Esophagus muscularis mucosa (tissue), 4 donors: Measurements from ENCODE around the gene HARS2. TPM values are rescaled to one million over a fixed set of nuclear protein-coding genes. Genes with fewer than 3 reads are reported as not detected.
A peak's percentile ranks its signal among the peaks of the same experiment; 100 is the strongest.
"Not testable (repeated sequence)": the region's sequence is repeated elsewhere in the genome, so short reads cannot be mapped to it uniquely, and the experiment has no call there.

Source experiments
- DNase-seq: peaks from one replicate; pipeline ENCODE4 v3.0.0-alpha.2; 2017; ENCODE audit errors: extremely low spot score
- H3K27ac ChIP-seq, 4 donors: fragments of 200-600 bp; sonication (generic); replicated peaks in 1 of 4; 1 replicate in 3 of 4; 2 replicates in 1 of 4; pipeline ENCODE4 v1.5.1; 2016 to 2019; ENCODE audit warnings: mild to moderate bottlenecking in 1 of 4
- H3K27me3 ChIP-seq, 4 donors: fragments of 200-600 bp; sonication (generic); one replicate each; pipeline versions ENCODE4 v1.5.1 to v1.6.0; 2016 to 2019
- H3K36me3 ChIP-seq, 4 donors: fragments of 200-600 bp; sonication (generic); one replicate each; pipeline ENCODE4 v1.5.1; 2016 to 2019
- H3K4me1 ChIP-seq, 4 donors: fragments of 200-600 bp; sonication (generic); one replicate each; pipeline ENCODE4 v1.5.1; 2016 to 2019
- H3K4me3 ChIP-seq, 4 donors: fragments of 200-600 bp; sonication (generic); 1 replicate in 2 of 4; 2 replicates in 2 of 4; pipeline ENCODE4 v1.5.1; 2016 to 2019; ENCODE audit warnings: mild to moderate bottlenecking in 4 of 4, moderate library complexity in 1 of 4
- H3K9me3 ChIP-seq, 4 donors: fragments of 200-600 bp; sonication (generic); 1 replicate in 3 of 4; 2 replicates in 1 of 4; pipeline ENCODE4 v1.5.1; 2016 to 2019
- EP300 ChIP-seq: sonication (generic); formaldehyde crosslinking; IDR thresholded peaks from one replicate; pipeline ENCODE4 v1.6.1; 2017; ENCODE audit warnings: antibody characterized with exemption
- POLR2A ChIP-seq: fragments of 450-650 bp; IDR thresholded peaks from one replicate; pipeline ENCODE4 v1.6.1; 2017; ENCODE audit warnings: antibody characterized with exemption, moderate library complexity, mild to moderate bottlenecking, low read depth
- POLR2AphosphoS5 ChIP-seq, 2 donors: sonication (generic); formaldehyde crosslinking; IDR thresholded peaks; one replicate each; pipeline ENCODE4 v1.6.1; 2017; ENCODE audit warnings: antibody characterized with exemption in 2 of 2
- WGBS: methylation state at CpG from one replicate; pipeline ENCODE4 v1.1.5; 2018; 5-methylcytosine and 5-hydroxymethylcytosine counted together
- intact Hi-C: fragments of 100-400 bp; cut with DNase I; formaldehyde crosslinking; loops from one replicate; pipeline ENCODE4 v1.15.1; 2023
- total RNA-seq, 4 donors: library from RNA; depleted of rRNA; stranded (reverse); fragments of >200 nt; gene quantifications; one replicate each; pipeline versions ENCODE4 v1.1.0 to v1.2.1, GENCODE V29; 2016
- TF ChIP-seq, protein P1 (sequence below), 3 experiments: fragments of 200-600 bp in 2 of 3; fragments of 450-650 bp in 1 of 3; sonication (generic) in 2 of 3; IDR thresholded peaks; one replicate each; pipeline ENCODE4 v1.5.1; 2017 to 2019; ENCODE audit warnings: antibody characterized with exemption in 3 of 3, mild to moderate bottlenecking in 2 of 3, moderate library complexity in 1 of 3

HARS2 gene
- total RNA-seq, 4 donors from 2014 or later = 19.1 to 22.2 (median 19.2) TPM

DNA sequence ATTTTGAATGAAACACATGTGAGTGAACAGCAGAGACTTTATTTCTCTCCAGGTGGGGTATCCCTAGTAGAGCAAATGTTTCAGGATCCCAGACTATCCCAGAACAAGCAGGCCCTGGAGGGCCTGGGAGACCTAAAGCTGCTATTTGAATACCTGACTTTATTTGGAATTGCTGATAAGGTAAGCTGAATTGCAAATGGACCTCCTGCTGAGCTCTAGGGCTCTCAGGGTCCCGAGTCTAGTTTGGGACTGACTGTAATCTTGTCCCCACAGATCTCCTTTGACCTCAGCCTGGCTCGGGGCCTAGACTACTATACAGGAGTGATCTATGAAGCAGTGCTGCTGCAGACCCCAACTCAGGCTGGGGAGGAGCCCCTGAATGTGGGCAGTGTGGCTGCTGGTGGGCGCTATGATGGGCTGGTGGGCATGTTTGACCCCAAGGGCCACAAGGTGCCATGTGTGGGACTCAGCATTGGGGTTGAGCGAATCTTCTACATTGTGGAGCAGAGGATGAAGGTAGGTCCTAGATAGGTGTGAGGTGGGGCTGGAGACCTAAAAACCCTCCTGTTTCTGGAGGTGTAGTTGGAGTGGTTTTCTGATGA lies 5.7 kb downstream of the HARS2 start:
- no peak overlapping the region for H3K27ac ChIP-seq
- peaks cover 50 to 75% (median 69%) of the 10 kb centered on the region in 4 donors for H3K36me3 ChIP-seq
- H3K4me1 ChIP-seq = peaks cover 23 to 48% (median 39%) of the 10 kb centered on the region in 4 donors
- H3K4me3 ChIP-seq = no peak overlapping the region
- H3K27me3 ChIP-seq = no peaks in the 10 kb centered on the region
- DNase-seq = no peak
- no peak for TF ChIP-seq EP300
- TF ChIP-seq POLR2AphosphoS5 (IDR thresholded peaks at IDR 0.05) = no peak
- TF ChIP-seq POLR2A = no peak
- TF ChIP-seq, protein P1, sequence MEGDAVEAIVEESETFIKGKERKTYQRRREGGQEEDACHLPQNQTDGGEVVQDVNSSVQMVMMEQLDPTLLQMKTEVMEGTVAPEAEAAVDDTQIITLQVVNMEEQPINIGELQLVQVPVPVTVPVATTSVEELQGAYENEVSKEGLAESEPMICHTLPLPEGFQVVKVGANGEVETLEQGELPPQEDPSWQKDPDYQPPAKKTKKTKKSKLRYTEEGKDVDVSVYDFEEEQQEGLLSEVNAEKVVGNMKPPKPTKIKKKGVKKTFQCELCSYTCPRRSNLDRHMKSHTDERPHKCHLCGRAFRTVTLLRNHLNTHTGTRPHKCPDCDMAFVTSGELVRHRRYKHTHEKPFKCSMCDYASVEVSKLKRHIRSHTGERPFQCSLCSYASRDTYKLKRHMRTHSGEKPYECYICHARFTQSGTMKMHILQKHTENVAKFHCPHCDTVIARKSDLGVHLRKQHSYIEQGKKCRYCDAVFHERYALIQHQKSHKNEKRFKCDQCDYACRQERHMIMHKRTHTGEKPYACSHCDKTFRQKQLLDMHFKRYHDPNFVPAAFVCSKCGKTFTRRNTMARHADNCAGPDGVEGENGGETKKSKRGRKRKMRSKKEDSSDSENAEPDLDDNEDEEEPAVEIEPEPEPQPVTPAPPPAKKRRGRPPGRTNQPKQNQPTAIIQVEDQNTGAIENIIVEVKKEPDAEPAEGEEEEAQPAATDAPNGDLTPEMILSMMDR (IDR thresholded peaks at IDR 0.05) = no peak
- no peaks in the 10 kb centered on the region for H3K9me3 ChIP-seq
- 100% methylated on average over 3 of the region's 4 CpGs for WGBS
- intact Hi-C loops = loop anchor here (5.0 kb wide), 1 partner anchor 35 kb away; the partner anchor contains the start of gene WDR55

DNA sequence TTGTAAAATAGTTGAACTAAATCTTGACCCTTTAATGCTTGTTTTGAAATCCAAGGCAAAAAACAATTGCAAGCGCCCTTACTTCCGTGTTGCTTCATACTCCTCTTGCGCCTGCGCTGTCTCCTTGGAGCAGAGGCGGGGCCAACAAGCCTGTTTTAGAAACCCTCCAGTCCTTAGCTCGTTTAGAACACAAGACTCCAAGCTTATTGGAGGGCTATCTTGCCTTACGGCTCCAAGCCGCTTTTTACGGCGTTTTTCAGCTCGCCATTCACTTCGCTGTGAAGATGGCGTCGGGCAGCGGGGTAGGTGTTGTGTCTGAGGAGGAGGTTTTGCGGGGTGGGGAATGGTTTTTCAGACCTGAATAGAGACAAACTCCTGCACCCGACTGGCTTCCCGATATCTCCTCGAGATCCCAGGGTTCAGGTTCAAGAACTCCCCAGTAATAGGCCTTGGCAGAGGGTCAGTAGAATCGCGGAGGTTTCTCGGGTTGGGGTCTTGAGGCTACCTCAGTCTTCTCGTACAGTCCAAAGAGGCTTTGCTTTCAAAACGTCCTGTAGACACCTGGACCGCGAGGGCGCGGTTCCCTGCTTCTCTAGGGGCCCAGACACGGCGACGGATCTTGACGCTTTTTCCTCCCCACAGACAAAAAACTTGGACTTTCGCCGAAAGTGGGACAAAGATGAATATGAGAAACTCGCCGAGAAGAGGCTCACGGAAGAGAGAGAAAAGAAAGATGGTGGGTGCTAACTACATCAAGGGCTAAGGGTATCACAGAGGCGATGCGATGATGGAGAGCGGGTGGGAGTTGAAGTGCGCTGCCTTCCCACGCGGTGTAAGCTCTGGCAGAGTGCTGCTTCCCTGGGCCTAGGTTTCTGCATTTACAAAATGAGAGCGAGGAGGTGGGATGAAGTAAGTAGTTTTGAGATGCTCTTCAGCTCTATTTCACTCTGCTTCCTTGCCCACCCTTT lies 9.2 kb downstream of the HARS2 start, which contains the start of gene ZMAT2:
ZMAT2 (plus strand) TSS at position 271 of the 968 bp plus-strand sequence; CDS start at position 285, 14 bp downstream.
- Histone ChIP-seq H3K4me3 (peak within 1 kb of the TSS; percentile 73 to 87 (median 78)), H3K27me3 (no peaks in the 10 kb centered on the region), H3K4me1 (peaks cover 11 to 24% (median 18%) of the 10 kb centered on the region in 4 donors), H3K27ac (peak within 1 kb of the TSS; percentile 72 to 84 (median 74)), H3K9me3 (no peaks in the 10 kb centered on the region), H3K36me3 (peaks cover 72 to 87% (median 82%) of the 10 kb centered on the region in 4 donors)
- TF ChIP-seq, protein P1 (IDR thresholded peaks at IDR 0.05) = no peak
- TF ChIP-seq POLR2AphosphoS5 (IDR thresholded peaks at IDR 0.05) (peak; percentile 95 to 97), EP300 (no peak), POLR2A (peak; percentile 59)
- DNase-seq = peak; percentile 96
- intact Hi-C loops = no loop called here
- under 1% methylated on average over 44 of the region's 44 CpGs for WGBS

DNA sequence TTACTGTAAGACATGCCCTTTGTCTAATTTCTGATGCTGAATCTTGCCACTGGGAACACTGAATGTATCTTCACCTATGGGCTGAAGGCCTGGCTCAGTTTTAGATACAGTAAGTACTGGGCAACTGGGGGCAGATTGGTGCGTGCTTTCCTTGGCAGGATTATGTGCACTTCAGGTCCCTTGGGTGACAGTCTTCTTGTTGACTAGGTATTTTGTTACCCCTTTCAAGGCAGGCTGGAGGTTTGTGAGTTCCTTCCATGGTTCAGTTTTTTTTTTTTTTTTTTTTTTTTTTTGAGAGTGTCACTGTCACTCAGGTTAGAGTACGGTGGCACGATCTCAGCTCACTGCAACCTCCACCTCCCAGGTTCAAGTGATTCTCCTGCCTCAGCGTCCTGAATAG lies 16.6 kb downstream of the HARS2 start:
- no peak for TF ChIP-seq POLR2A
- TF ChIP-seq POLR2AphosphoS5 (IDR thresholded peaks at IDR 0.05) = no peak
- TF ChIP-seq, protein P1 (IDR thresholded peaks at IDR 0.05) = no peak
- no peak for TF ChIP-seq EP300
- H3K27me3 ChIP-seq = no peaks in the 10 kb centered on the region
- no peak for DNase-seq
- H3K4me1 ChIP-seq = peaks cover 5 to 16% (median 6%) of the 10 kb centered on the region in 4 donors
- whole genome bisulfite sequencing = 94% methylated on average over 4 of the region's 4 CpGs
- H3K27ac ChIP-seq = no peak overlapping the region
- H3K4me3 ChIP-seq = no peak overlapping the region
- peaks cover 39 to 48% (median 44%) of the 10 kb centered on the region in 4 donors for H3K36me3 ChIP-seq
- intact Hi-C loops = no loop called here
- H3K9me3 ChIP-seq = no peaks in the 10 kb centered on the region

DNA sequence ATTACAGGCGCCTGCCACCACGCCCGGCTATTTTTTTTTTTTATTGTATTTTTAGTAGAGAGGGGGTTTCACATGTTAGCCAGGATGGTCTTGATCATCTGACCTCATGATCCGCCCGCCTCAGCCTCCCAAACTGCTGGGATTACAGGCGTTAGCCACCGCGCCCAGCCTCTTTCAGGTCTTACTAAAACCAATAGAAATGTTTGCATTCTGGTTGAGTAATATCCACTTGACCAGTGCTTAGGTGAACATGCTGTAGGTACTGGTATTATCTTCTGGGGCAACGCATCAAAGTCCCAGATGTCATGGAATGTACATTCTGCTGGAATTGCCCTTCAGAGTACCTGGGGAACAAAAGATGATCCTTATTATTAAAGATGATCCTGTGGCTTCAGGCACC lies 17.5 kb downstream of the HARS2 start:
- intact Hi-C loops, H3K4me3 ChIP-seq, H3K27ac ChIP-seq, H3K9me3 ChIP-seq, DNase-seq, H3K27me3 ChIP-seq: not testable (repeated sequence)
- peaks cover 29 to 38% (median 34%) of the 10 kb centered on the region in 4 donors for H3K36me3 ChIP-seq
- peaks cover 5 to 16% (median 6%) of the 10 kb centered on the region in 4 donors for H3K4me1 ChIP-seq
- WGBS = 92% methylated on average over 9 of the region's 9 CpGs
